NB4 (cell line): ENCODE measurements around the gene LRRFIP2.

Source experiments
- DNase-seq: peaks from one replicate; pipeline ENCODE4 v3.0.0; 2010; ENCODE audit warnings: low read depth
- H3K4me3 ChIP-seq: one replicate; pipeline ENCODE4 v1.5.1; 2011; ENCODE audit warnings: mild to moderate bottlenecking, low read depth, low read length, moderate library complexity
- MYC ChIP-seq: IDR thresholded peaks from 2 replicates; pipeline ENCODE4 v1.6.1; 2011; ENCODE audit warnings: low read depth, low read length
- POLR2A ChIP-seq: IDR thresholded peaks from 2 replicates; pipeline ENCODE4 v1.6.1; 2011; ENCODE audit warnings: mild to moderate bottlenecking; ENCODE audit not compliant: insufficient read length; ENCODE audit errors: extremely low read depth
- TF ChIP-seq, protein P1 (sequence below): IDR thresholded peaks from one replicate; pipeline ENCODE4 v1.5.1; 2012; ENCODE audit warnings: low read depth, low read length
- TF ChIP-seq, protein P2 (sequence below): IDR thresholded peaks from 2 replicates; pipeline ENCODE4 v1.6.1; 2011; ENCODE audit warnings: low read depth, low read length

LRRFIP2 gene

DNA sequence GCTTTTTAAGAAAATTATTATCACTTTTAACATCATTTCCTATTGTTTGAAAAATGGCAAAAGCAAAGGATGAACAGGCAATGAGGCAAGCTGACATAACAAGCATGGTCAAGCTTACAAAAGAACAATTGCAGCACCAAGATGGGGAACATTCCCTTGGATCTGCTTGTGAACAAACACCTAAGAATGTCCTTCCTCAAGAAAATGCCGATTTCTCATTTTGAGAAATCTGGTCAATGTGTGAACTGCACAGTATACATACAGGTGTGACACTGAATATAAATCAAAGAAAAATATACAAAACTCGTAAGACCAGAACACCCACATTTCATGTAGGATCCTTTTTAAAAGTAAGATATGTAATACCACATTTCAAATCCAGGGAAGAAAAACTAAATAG is 58.9 kb downstream of the LRRFIP2 start:
- TF ChIP-seq, protein P1, sequence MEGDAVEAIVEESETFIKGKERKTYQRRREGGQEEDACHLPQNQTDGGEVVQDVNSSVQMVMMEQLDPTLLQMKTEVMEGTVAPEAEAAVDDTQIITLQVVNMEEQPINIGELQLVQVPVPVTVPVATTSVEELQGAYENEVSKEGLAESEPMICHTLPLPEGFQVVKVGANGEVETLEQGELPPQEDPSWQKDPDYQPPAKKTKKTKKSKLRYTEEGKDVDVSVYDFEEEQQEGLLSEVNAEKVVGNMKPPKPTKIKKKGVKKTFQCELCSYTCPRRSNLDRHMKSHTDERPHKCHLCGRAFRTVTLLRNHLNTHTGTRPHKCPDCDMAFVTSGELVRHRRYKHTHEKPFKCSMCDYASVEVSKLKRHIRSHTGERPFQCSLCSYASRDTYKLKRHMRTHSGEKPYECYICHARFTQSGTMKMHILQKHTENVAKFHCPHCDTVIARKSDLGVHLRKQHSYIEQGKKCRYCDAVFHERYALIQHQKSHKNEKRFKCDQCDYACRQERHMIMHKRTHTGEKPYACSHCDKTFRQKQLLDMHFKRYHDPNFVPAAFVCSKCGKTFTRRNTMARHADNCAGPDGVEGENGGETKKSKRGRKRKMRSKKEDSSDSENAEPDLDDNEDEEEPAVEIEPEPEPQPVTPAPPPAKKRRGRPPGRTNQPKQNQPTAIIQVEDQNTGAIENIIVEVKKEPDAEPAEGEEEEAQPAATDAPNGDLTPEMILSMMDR, result no peak
- TF ChIP-seq MYC, result no peak
- DNase-seq, result no peak
- no peak overlapping the region for H3K4me3 ChIP-seq

DNA sequence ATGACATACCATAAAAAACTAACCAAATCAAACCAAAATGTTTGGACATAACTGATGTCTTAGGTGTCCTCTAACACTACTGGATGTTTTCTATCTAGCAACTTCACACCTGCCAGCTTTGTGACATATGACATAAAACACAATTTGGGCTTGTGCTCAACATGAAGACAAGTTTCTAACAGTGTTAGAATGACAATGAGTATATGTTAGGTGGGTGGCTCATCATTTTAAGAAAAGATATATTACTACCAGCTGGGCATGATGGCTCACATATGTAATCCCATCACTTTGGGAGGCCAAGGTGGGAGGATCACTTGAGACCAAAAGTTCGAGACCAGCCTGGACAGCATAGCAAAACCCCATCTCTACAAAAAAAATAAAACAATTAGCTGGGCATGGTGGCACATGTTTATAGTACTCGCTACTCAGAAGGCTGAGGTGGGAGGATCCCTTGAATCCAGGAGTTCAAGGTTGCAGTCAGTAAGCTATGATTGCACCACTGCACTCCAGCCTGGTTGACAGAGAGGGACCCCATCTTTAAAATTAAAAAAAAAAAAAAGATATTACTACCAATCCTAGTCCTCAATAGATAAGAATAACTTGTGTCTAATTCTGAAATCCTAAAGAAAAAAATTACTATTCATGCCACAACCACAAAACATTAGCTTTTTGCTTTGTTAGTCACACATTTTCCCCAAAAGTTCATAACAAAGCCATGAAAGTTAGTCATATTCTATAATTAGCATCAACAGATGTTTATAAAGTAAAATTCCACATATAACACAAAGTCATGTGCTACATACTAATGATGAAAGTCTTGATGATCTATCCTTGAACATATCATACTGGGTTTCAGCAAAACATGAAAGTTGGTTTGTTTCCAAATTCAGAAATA is 59.9 kb downstream of the LRRFIP2 start:
- no peak for DNase-seq
- H3K4me3 ChIP-seq, result no peak overlapping the region
- TF ChIP-seq, protein P1, result no peak
- TF ChIP-seq MYC (no peak), POLR2A (no peak)
- TF ChIP-seq, protein P2, sequence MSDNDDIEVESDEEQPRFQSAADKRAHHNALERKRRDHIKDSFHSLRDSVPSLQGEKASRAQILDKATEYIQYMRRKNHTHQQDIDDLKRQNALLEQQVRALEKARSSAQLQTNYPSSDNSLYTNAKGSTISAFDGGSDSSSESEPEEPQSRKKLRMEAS, result no peak

DNA sequence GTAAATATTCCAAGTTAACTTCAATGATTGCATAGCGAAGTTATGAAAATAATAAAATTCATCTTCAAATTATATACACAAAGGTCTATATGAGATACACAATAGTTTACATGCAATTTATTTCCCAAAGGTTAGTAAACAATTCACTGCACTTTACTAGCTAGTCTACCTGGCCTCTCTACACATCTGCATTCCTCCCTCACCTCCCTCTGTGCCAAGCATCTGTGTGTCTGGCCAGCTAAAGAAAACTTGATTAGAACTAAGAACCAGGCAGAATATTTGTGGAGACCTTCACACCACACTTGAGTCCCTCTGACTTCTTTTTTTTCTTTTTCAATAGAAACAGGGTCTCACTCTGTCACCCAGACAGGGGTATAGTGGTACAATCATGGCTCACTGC is 61.4 kb downstream of the LRRFIP2 start:
- DNase-seq, result no peak
- TF ChIP-seq, protein P2, result no peak
- TF ChIP-seq MYC (no peak), POLR2A (no peak)
- TF ChIP-seq, protein P1, result no peak
- H3K4me3 ChIP-seq, result no peak overlapping the region

DNA sequence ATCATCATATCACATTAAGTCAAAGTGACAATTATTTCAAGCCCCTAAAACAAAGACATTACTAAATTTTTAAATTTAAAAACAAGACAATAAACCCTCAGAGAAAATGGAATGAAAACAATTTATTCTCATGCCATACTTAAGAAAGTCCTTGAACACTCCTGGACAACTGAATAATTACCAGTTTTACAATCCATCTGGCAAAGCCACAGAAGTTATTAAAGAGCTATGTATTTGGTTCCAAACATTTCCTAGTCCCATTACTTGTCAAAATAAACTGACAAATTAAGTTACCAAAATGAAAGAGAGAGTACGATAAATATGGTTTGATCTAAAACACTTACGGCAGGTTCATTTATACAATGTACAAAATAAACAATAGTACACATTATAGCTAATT is 63.2 kb downstream of the LRRFIP2 start:
- H3K4me3 ChIP-seq, result no peak overlapping the region
- TF ChIP-seq, protein P2, result no peak
- TF ChIP-seq, protein P1, result no peak
- TF ChIP-seq MYC, result no peak
- no peak for TF ChIP-seq POLR2A
- DNase-seq, result no peak

DNA sequence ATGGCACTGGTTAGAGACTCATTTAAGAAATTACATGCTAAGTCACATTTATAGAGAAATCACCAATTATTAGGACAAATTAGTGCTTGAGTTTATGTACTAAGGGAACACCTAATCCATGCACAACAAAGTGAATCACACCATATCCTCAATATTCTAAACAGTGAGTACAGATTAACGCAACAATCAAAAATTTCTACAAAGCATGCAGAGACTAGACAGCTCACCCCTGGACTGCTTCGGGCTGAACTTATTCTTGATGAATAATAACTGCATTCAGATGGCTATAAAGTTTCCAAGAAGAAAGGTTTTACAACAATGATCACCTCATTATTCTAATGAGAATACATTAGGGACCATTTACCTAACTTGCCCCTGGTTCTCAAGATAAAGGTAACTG is 66.5 kb downstream of the LRRFIP2 start:
- TF ChIP-seq POLR2A (no peak), MYC (no peak)
- TF ChIP-seq, protein P1, result no peak
- TF ChIP-seq, protein P2, result no peak
- no peak overlapping the region for H3K4me3 ChIP-seq
- no peak for DNase-seq
